ENCODE data around the gene MTG1.

Gene MTG1

DNA sequence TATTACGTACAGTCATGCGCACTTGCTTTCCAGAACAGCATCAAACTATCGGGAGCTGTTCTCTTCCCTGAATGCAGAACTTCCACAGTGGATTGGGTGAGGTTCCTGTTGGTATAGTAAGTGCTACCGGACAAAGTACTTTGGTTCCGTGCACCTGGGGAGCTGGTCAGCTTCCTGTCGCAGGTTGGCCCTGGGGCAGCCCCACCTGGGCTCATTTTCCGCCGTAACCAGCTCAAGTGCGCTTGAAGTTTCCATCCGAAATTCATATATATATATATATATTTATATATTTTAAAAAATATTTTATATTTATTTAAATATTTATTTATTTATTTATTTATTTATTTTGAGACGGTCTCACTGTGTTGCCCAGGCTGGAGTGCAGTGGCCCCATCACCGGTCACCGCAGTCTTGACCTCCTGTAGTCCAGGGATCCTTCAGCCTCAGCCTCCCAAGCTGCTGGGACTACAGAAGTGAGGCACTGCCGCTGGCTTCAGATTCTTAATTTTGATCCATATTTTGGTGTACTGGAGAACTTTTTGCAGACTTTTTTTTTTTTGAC, 66.3 kb downstream of the MTG1 start:
- no peak overlapping the region for H3K4me3 ChIP-seq (replicated peaks in 1 of 2; ENCODE audit: low read depth in 2 of 2, low read length in 2 of 2)
- TF ChIP-seq, protein P1, sequence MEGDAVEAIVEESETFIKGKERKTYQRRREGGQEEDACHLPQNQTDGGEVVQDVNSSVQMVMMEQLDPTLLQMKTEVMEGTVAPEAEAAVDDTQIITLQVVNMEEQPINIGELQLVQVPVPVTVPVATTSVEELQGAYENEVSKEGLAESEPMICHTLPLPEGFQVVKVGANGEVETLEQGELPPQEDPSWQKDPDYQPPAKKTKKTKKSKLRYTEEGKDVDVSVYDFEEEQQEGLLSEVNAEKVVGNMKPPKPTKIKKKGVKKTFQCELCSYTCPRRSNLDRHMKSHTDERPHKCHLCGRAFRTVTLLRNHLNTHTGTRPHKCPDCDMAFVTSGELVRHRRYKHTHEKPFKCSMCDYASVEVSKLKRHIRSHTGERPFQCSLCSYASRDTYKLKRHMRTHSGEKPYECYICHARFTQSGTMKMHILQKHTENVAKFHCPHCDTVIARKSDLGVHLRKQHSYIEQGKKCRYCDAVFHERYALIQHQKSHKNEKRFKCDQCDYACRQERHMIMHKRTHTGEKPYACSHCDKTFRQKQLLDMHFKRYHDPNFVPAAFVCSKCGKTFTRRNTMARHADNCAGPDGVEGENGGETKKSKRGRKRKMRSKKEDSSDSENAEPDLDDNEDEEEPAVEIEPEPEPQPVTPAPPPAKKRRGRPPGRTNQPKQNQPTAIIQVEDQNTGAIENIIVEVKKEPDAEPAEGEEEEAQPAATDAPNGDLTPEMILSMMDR (IDR thresholded peaks at IDR 0.05; ENCODE audit: low read depth, low read length), result no peak
- no peak for DNase-seq (ENCODE audit: low read depth in 2 of 2)

DNA sequence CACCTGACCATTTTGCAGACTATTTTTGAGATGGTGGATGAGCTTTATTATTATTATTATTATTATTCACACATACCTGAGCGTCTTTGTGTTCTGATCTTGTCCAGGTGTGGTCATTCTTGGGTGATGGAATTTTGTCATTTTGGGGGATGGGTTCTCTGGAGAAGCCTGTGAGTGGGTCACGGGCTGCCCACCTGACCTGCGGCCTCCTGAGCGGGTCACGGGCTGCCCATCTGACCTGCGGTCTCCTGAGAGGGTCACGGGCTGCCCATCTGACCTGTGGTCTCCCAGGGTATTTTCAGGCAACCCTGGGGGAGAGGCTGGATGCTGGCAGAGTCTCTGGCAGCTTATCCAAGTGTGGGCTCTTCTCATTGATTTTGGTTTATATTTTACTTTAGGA, 67.1 kb downstream of the MTG1 start:
- TF ChIP-seq, protein P1 (IDR thresholded peaks at IDR 0.05; ENCODE audit: low read depth, low read length), result no peak
- no peak for DNase-seq (ENCODE audit: low read depth in 2 of 2)
- H3K4me3 ChIP-seq (replicated peaks in 1 of 2; ENCODE audit: low read depth in 2 of 2, low read length in 2 of 2), result no peak overlapping the region

DNA sequence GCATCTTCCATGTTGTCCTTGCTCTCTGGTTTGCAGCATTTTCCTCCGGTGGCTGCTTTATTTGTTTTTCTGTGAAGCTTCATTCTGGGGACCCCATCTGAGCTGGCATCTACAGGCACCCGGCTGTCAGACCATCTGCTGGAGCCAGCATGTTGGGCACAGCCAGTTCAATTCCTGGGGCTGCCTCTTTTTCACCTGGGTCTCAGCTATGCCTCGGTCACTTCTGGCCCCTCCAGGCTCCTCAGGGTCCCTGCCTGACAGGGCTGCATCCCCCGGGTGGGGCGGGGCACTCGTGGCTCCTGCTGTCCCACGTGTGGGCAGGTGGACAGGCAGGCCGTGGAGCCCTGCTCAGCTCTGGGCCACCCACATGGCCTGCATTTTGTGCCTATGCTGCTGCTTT, 67.9 kb downstream of the MTG1 start:
- DNase-seq (ENCODE audit: low read depth in 2 of 2), result no peak
- H3K4me3 ChIP-seq (replicated peaks in 1 of 2; ENCODE audit: low read depth in 2 of 2, low read length in 2 of 2), result no peak overlapping the region
- TF ChIP-seq, protein P1 (IDR thresholded peaks at IDR 0.05; ENCODE audit: low read depth, low read length), result no peak

DNA sequence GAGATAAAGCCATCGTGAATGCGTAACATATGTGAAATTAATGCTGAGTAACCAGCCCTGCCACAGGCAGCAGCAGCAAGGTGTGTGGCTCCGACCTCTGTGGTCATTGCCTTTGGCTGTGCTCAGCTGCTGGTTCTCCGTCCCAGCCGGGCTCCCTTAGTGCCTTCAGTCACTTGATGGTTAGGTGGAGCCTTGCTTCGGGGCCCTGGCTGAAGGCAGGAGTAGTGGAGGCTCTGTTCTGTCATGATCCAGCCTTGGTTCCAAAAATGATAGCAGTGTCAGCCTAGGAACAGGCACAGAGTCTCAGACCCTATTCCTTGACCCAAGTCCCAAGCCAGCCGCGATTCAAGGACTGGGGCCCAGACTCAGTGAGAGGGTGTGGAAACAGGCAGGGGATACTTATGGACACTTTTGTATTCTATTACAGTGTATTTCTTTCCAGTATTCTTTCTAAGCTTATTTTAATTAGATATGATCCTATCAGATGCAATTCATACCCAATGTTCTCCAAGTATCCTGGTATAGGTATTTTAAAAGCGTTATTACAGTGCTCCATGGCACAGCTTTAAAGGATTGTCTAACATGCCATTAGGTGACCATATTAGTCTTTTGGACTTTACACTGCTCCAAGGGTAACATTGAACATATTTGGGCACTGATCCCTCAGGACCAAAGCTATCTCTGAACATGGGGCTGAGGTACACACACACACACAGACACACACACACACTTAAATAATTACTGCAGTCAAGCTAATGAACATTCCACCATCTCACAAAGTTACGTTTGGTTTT, 68.8 kb downstream of the MTG1 start:
- TF ChIP-seq, protein P1 (IDR thresholded peaks at IDR 0.05; ENCODE audit: low read depth, low read length), result no peak
- no peak for DNase-seq (ENCODE audit: low read depth in 2 of 2)
- H3K4me3 ChIP-seq (replicated peaks in 1 of 2; ENCODE audit: low read depth in 2 of 2, low read length in 2 of 2), result no peak overlapping the region

DNA sequence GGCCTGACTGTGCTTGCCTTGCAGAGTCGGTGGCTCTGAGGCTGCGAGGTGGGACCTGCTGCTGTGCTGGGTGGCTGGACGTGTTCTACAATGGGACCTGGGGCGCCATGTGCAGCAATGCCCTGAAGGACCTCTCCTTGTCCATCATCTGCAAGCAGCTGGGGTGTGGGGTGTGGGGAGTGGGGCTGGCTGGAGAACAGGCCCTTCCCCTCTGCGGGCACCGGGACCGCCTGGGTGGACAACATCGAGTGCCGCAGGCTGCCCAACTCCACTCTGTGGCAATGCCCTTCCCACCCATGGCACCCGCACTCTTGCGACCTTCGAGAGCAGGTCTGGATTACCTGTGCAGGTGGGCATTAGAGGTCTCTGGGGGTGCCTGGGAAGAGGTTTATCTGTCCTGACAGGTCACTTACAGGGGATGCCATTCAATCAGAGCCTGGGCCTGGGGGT, 70.7 kb downstream of the MTG1 start:
- TF ChIP-seq, protein P1 (IDR thresholded peaks at IDR 0.05; ENCODE audit: low read depth, low read length), result no peak
- no peak for DNase-seq (ENCODE audit: low read depth in 2 of 2)
- H3K4me3 ChIP-seq (replicated peaks in 1 of 2; ENCODE audit: low read depth in 2 of 2, low read length in 2 of 2), result no peak overlapping the region

DNA sequence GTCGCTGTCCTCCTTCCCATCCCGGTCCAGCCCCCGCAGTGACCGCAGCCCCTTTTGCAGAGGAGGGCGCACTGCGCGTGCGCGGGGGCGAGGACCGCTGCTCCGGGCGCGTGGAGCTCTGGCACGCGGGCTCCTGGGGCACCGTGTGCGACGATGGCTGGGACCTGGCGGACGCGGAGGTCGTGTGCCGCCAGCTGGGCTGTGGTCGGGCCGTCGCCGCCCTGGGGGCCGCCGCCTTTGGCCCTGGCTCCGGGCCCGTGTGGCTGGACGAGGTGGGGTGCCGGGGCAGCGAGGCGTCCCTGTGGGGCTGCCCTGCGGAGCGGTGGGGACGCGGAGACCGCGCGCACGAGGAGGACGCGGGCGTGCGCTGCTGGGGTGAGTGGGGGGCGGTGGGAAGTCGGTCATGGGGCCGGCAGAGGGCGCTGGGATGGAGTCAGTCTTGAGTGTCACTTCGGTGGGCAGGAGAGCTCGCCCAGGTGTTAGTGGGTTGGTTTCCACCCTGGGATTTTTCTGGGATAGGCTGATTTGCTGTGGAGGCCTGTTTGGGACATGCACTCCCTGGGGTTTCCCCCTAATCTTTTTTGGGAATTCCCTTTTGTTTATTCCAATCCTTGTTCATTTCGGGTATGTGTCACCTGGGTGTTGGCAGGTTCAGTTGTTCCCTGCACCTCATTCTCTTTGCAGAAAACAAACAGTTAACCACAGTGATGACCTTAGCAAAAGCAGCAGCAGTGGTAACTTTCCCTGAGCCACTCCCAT, 71.4 kb downstream of the MTG1 start:
- TF ChIP-seq, protein P1 (IDR thresholded peaks at IDR 0.05; ENCODE audit: low read depth, low read length), result no peak
- no peak for DNase-seq (ENCODE audit: low read depth in 2 of 2)
- H3K4me3 ChIP-seq (replicated peaks in 1 of 2; ENCODE audit: low read depth in 2 of 2, low read length in 2 of 2), result no peak overlapping the region

Measured in cardiac fibroblast (primary cell).